DMS79 (cell line): ENCODE measurements around the gene COL8A2.

Source experiments
- DNase-seq: peaks from one replicate; lab custom pipeline; 2025; lab: John Stamatoyannopoulos, UW

Gene COL8A2

GRCh38 chr1:36157115-36157903 is 32.3 kb upstream of the COL8A2 start:
- no peak for DNase-seq

DNA sequence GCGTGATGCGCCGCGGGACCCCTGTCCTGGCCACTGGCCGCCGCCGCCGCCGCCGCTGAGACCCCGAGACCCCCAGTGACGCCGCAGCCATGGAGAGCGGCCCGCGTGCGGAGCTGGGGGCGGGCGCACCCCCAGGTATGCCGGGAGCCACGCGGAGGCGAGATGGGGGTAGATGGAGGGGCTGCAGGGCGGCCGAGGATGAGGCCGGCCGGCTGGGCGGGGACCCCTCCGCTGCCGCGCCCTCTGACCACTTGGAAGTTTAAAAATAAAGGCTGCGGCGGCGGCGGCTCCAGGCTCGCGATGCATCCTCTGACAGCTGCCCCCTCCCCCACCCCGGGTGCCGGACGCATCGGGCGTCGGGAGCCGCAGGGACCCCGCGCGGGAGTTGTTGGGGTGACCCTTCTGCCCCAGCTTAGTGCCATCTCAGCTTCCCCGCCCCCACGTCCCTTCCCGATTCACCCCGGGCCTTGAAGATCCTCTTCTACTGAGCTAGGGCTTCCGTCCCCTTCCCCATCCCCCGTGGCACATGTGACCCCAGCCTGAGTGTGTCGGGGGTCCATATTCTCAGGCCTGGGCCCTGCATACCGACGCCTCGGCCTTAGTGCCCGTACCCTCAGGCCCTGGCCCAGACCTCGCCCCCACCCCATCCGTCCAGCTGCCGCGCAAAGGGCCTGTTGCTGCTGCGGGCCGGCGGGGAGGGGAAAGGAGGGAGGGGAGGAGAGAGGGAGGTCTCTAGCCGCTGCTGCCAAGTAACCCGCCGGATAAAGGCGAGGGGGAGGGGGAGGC is 31.5 kb upstream of the COL8A2 start:
- peak; percentile 62 for DNase-seq

DNA sequence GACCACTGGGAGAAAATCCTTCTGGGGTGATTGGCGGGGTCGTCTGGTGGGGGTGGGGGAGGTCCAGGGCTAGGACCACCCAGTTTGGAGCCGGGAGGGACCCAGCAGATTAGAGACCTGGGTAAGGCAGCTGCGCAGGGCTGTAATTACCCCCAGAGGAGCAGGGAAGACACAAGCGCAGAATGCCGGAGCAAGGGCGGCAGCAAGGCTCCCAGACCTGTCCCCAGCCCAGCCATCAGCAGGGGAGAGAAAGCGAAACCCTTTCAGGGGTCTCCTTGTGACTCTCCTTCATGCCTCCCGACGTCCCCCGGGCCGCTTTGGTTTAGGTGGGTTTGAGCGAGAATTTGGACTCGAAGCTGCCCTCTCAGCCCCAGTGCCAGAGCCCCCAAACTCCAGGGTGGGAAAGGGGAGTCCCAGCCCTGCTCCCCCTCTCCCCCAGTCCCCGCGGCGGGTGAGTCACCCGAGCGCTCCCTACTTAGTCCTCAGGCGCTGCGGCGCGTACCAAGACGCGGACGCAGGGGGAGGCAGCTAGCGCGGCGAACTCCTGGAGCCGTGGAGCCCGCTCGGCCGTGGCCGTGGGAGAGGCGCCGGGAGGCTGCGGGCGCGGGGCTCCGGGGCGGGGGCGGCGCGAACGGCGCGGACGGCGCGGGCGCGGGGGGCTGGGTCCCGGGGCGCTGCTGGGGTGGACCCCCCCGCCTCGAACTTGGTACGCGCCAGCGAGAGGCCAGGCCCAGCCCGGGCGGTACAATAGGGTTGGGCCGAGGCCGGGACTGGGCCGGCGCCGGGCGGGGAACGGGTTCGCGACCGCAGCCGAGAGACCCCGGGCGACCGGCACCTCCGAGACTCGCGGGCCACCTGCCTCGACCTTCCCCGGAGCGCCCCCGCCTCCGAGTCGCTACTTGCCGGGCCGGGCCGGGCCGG is 30.6 kb upstream of the COL8A2 start, which contains the start of gene MAP7D1:
Gene MAP7D1 (plus strand): TSS at position 753 of the 921 bp plus-strand sequence. CDS start 258 bp downstream, outside the sequence.
- DNase-seq, result peak; percentile 74

GRCh38 chr1:36154765-36155407 is 29.9 kb upstream of the COL8A2 start:
- DNase-seq, result peak; percentile 60

DNA sequence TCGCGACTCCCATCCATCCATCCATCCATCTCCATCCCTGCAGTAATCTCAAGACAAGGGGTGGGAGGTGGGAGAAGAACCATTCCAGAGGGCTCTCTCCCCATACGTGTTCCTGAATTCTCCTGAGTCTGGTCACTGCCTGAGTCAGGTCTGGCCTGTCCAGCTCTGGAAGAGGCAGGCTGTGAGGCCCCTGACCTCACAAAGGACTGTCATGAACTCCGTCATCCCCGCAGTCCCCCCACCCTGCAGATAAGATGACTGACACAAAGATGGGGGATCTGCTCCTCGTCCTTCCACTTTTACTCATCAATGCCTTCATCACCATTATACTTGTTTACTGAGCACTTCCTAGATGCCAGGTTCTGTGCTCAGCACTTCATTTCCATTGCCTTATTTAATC is 29.3 kb upstream of the COL8A2 start:
- no peak for DNase-seq

GRCh38 chr1:36153476-36153875 is 28.5 kb upstream of the COL8A2 start:
- DNase-seq, result no peak

DNA sequence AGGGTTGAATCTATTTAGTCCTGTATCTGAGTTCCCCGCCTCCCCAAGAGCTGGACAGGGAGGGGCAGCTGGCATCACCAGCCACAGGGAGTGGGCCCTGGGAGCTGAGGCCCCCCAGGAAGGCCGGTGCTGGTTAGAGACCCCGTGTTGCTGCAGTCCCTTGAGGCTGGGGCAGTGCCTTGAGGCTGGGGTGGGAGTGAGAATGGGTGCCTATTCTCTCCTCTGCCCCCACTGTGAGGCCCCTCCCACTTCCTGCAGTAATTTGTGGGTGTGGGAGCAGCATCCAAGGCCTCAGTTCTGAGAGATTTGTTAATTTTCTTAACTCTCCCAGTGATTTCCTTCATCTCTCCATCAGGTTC is 26.8 kb upstream of the COL8A2 start:
- DNase-seq, result no peak

- no peak for DNase-seq
Observed at GRCh38 chr1:36151134-36151844, 26.3 kb upstream of the COL8A2 start.

- peak; percentile 89 for DNase-seq
Observed at GRCh38 chr1:36150296-36151133, 25.5 kb upstream of the COL8A2 start.

DNA sequence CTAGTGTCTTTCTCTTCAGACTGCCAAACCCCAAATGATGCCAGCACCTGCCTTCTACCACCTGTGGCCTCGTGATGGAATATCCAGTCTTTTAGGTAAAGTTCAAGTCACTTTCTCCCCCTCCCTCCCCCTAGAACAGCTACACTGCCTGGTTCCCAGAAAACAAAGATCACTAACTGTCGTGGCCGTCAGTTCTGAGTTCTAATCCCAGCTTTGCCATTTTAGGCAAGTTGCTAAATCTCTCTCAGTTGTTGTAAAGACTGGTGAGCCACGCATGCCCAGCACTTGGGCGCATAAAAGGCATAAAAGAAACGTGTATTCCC is 24.9 kb upstream of the COL8A2 start:
- no peak for DNase-seq

GRCh38 chr1:36149237-36149972 is 24.4 kb upstream of the COL8A2 start, which contains the start of gene TRAPPC3:
TSS of gene TRAPPC3 (minus strand) at chr1:36149486. CDS start at chr1:36149378, 108 bp downstream.
- DNase-seq, result peak; percentile 99

GRCh38 chr1:36148821-36149236 is 23.8 kb upstream of the COL8A2 start:
- no peak for DNase-seq

DNA sequence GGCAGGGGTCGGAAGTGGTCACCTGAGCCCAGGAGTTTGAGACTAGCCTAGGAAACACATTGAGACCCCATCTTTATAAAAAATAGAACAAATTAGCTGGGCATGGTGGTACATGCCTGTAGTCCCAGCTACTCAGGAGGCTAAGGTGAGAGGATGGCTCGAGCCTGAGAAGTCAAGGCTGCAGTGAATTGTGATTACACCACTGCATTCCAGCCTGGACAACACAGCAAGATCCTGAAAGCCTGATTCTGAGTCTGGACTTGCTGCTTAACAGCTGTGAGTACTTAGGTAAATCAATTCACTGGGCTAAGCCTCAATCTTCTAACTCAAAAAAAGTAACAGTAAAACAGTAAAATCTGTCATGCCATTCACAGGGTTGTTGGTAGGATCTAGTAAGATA is 19.4 kb upstream of the COL8A2 start:
- DNase-seq, result no peak

DNA sequence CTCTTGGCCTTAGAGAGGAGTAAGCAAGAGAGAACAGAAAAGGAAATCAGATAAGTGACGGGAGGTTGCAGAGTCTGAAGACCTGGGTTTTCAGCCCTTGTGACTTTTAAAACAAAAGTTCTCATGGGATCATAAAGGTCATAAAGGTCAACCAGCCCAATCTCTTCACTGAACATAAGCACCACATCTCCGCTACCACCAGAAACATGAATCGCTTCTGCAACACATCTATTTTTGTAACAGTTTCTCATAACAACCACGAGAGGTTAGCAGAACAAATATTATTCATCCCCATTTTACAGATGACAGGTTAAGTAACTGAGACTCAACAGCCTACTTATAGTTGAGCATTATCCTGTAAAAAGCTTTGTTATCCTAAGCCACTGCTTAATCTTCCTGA is 18.4 kb upstream of the COL8A2 start:
- no peak for DNase-seq

- peak; percentile 97 for DNase-seq
Observed at GRCh38 chr1:36142121-36142520, 17.1 kb upstream of the COL8A2 start.

DNA sequence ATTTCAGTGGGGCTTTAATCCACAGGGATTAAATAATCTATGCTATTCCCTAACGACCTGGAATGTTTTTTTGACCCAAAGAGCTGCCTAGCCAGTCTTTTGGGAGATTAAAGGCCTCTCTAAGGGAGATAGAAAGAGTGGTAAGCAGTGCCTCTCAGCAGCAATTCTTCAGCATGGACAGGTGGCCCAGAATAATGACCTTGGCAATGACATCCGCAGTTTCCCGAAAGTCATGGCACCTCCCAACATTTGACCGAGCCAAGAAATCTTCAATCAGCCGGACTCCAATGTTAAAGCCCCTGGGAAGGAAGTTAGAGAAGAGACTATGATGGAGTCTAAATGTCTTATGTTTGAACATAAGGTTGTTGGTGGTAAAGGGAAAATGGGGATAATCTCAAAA is 14.5 kb upstream of the COL8A2 start:
- DNase-seq, result no peak

DNA sequence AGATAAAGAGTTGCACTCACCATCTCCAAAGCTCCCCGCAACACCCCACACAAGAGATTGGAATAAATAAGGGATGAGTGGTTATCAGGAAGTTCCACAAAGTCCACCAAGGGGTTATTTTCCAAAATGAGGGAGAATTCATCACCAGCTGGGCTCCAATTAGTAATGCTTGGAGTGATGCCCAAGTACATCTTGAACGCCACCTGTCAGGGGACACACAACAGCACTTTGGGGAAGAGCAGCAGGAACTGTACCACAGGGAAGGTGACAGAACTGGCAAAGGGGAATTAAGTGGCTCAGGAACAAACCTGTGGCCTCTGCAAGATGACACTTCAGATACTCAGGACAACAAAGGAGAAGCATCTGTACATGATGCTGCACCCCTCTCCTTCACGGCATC is 12.8 kb upstream of the COL8A2 start:
- DNase-seq, result peak; percentile 89

GRCh38 chr1:36137226-36137625 is 12.2 kb upstream of the COL8A2 start:
- DNase-seq, result no peak

GRCh38 chr1:36136535-36136934 is 11.5 kb upstream of the COL8A2 start:
- no peak for DNase-seq
